ENCODE data around the gene LRRC4C. TPM values are rescaled to one million over a fixed set of nuclear protein-coding genes. Genes with fewer than 3 reads are reported as not detected.
"Not testable (repeated sequence)": the region's sequence is repeated elsewhere in the genome, so short reads cannot be mapped to it uniquely, and the experiment has no call there.

The LRRC4C gene
- total RNA-seq, 2 experiments from 2014 or later = not detected

DNA sequence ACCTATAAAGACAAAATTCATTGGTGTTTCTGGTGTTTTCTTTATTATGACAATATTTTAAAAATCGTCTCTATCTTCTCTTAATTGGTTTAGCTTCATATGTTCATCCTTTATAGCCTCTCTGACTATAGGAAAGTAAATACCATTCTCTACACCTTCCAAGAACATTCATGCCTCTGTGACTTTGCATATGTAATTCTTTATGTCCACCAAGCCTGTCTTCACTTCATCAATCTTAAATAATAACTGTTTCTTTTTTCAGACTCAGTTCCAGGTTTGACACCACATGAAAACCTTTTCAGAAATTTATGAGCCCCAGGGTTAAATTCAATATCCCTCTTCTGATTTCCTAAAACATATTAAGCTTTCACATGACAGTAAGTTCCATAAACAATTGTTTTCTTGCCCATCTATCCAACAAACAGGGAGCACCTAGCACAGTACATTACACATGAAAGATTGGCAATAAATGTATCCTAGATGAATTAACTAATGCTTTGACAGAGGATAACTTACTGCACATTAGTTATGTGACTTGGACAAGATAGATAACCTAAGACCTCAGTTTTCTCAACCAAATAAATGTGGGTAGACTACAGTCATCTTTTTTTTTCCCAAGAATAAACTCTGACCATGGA lies 886.1 kb downstream of the LRRC4C start:
- Mint-ChIP-seq H3K9me3 (ENCODE audit: low read depth) (peaks cover 6% of the 10 kb centered on the region), H3K27me3 (no peaks in the 10 kb centered on the region), H3K36me3 (no peaks in the 10 kb centered on the region), H3K4me1 (no peaks in the 10 kb centered on the region), H3K4me3 (no peak overlapping the region), H3K27ac (no peak overlapping the region)
- no peak for DNase-seq
- CTCF ChIA-PET = no interaction called here
- ATAC-seq = no peak

DNA sequence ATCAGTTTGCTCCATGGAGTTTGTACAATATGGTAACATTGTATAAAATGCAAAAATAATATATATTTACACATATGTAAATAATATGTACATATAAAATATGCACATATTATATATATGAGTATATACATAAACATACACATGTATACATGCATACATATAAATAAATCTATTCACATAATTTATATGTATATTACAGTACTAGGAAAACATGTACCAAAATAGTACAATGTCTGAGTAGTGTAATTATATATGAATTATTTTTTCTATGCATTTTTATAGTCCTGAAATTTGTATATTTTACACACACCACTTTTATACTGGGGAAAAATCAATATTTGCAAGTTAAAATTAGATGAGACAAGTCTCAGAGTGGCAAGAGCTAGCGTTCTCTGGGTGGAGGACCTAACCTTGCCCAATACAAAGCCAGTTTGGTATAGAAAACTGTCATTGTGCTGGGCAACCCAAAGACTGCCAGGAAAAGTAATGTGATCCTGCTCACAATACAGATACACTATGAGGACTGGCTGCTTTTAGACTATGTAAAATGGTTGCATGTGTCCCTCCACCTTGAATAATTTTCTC lies 889.4 kb downstream of the LRRC4C start:
- CTCF ChIA-PET = no interaction called here
- no peak overlapping the region for H3K27ac Mint-ChIP-seq
- H3K27me3 Mint-ChIP-seq = no peaks in the 10 kb centered on the region
- no peak overlapping the region for H3K4me3 Mint-ChIP-seq
- ATAC-seq (no peak), DNase-seq (no peak)
- peaks cover 5% of the 10 kb centered on the region for H3K9me3 Mint-ChIP-seq (ENCODE audit: low read depth)
- H3K36me3 Mint-ChIP-seq = no peaks in the 10 kb centered on the region
- H3K4me1 Mint-ChIP-seq = no peaks in the 10 kb centered on the region

- Mint-ChIP-seq H3K4me1 (no peaks in the 10 kb centered on the region), H3K27ac (no peak overlapping the region)
- no peak for ATAC-seq
These were observed 892.1 kb downstream of the LRRC4C start for GRCh38 chr11:40567392-40567791.

GRCh38 chr11:40544162-40544561 lies 915.3 kb downstream of the LRRC4C start:
- CTCF ChIA-PET = no interaction called here
- no peaks in the 10 kb centered on the region for H3K36me3 Mint-ChIP-seq
- peaks cover 15% of the 10 kb centered on the region for H3K9me3 Mint-ChIP-seq (ENCODE audit: low read depth)
- no peaks in the 10 kb centered on the region for H3K4me1 Mint-ChIP-seq
- no peaks in the 10 kb centered on the region for H3K27me3 Mint-ChIP-seq
- ATAC-seq (no peak), DNase-seq (no peak)
- no peak overlapping the region for H3K27ac Mint-ChIP-seq
- no peak overlapping the region for H3K4me3 Mint-ChIP-seq

More at GRCh38 chr11:40567392-40567791, 892.1 kb downstream of the LRRC4C start:
- no peaks in the 10 kb centered on the region for H3K36me3 Mint-ChIP-seq
- DNase-seq = no peak
- no peak overlapping the region for H3K4me3 Mint-ChIP-seq
- CTCF ChIA-PET = no interaction called here
- peaks cover 14% of the 10 kb centered on the region for H3K9me3 Mint-ChIP-seq (ENCODE audit: low read depth)
- no peaks in the 10 kb centered on the region for H3K27me3 Mint-ChIP-seq

GRCh38 chr11:40542821-40543220 lies 916.6 kb downstream of the LRRC4C start:
- ATAC-seq = no peak
- Mint-ChIP-seq H3K27ac (no peak overlapping the region), H3K27me3 (no peaks in the 10 kb centered on the region), H3K4me3 (no peak overlapping the region), H3K9me3 (ENCODE audit: low read depth) (peaks cover 16% of the 10 kb centered on the region), H3K36me3 (no peaks in the 10 kb centered on the region), H3K4me1 (no peaks in the 10 kb centered on the region)
- no peak for DNase-seq
- CTCF ChIA-PET = no interaction called here

GRCh38 chr11:40537734-40538133 lies 921.7 kb downstream of the LRRC4C start:
- H3K27ac Mint-ChIP-seq = no peak overlapping the region
- H3K4me1 Mint-ChIP-seq = no peaks in the 10 kb centered on the region

DNA sequence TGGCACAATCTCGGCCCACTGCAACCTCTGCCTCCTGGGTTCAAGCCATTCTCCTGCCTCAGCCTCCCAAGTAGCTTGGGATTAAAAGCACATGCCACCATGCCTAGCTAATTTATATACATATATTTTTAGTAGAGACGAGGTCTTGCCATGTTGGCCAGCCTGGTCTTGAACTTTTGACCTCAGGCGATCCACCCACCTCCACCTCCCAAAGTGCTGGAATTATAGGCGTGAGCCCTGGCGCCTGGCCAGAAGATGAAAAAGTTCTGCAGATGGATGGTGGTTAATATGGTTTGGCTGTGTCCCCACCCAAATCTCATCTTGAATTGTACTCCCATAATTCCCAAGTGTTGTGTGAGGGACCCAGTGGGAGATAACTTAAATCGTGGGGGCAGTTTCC lies 937.4 kb downstream of the LRRC4C start:
- DNase-seq, CTCF ChIA-PET, ATAC-seq, H3K4me3 Mint-ChIP-seq, H3K36me3 Mint-ChIP-seq, H3K27ac Mint-ChIP-seq, H3K4me1 Mint-ChIP-seq, H3K27me3 Mint-ChIP-seq: not testable (repeated sequence)
- H3K9me3 Mint-ChIP-seq (ENCODE audit: low read depth) = peaks cover 15% of the 10 kb centered on the region

More at GRCh38 chr11:40537734-40538133, 921.7 kb downstream of the LRRC4C start:
- Mint-ChIP-seq H3K9me3 (ENCODE audit: low read depth) (peaks cover 17% of the 10 kb centered on the region), H3K36me3 (no peaks in the 10 kb centered on the region), H3K4me3 (no peak overlapping the region), H3K27me3 (no peaks in the 10 kb centered on the region)
- CTCF ChIA-PET = no interaction called here
- no peak for DNase-seq
- ATAC-seq = no peak

DNA sequence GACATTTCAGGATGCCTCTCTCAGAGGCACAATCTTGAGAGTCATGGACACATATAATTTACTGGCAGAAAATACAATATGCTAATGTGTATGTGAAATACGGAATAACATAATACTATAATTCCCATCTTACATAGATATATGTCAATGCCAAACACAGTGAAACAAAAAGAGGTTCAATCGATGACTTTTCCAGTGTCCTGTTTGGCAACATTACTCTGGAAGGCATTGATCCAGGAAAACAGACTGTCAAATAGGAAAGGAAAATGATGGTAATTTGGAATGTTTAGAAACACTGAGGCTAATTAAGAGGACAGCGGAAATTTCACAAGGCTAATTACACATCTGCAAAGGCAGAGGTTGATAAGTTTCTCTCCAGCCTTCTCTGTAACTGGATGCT lies 942.3 kb downstream of the LRRC4C start:
- Mint-ChIP-seq H3K27me3 (no peaks in the 10 kb centered on the region), H3K27ac (no peak overlapping the region), H3K4me1 (no peaks in the 10 kb centered on the region), H3K4me3 (no peak overlapping the region), H3K9me3 (ENCODE audit: low read depth) (peaks cover 10% of the 10 kb centered on the region), H3K36me3 (no peaks in the 10 kb centered on the region)
- DNase-seq (no peak), ATAC-seq (no peak)
- CTCF ChIA-PET = no interaction called here

DNA sequence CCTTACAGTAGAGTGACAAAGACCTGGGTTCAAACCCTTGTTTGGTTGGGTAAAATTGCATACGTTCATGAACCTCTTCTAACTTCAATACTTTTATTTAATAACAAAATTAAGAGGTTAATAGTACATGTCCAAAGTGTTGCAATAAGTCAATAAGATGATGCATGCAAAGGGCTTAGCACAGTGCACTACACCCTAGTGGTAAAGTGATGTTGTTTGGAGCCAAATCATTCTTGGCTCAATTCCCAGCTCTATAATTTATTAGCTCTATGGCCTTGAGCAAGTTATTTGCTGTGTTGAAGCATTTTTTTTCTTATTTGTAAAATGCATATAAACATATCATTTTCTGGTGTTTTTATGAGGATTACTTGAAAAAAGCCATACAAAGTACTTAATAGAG lies 945.3 kb downstream of the LRRC4C start:
- Mint-ChIP-seq H3K9me3 (ENCODE audit: low read depth) (peaks cover 12% of the 10 kb centered on the region), H3K27me3 (no peaks in the 10 kb centered on the region), H3K27ac (no peak overlapping the region), H3K36me3 (no peaks in the 10 kb centered on the region), H3K4me1 (no peaks in the 10 kb centered on the region), H3K4me3 (no peak overlapping the region)
- ATAC-seq (no peak), DNase-seq (no peak)
- CTCF ChIA-PET = no interaction called here

GRCh38 chr11:40513281-40513680 lies 946.2 kb downstream of the LRRC4C start:
- no peak overlapping the region for H3K4me3 Mint-ChIP-seq
- ATAC-seq = no peak
- no peak for DNase-seq
- H3K9me3 Mint-ChIP-seq (ENCODE audit: low read depth) = peaks cover 12% of the 10 kb centered on the region
- H3K4me1 Mint-ChIP-seq = no peaks in the 10 kb centered on the region
- H3K27me3 Mint-ChIP-seq = no peaks in the 10 kb centered on the region
- CTCF ChIA-PET = no interaction called here
- no peaks in the 10 kb centered on the region for H3K36me3 Mint-ChIP-seq
- no peak overlapping the region for H3K27ac Mint-ChIP-seq

GRCh38 chr11:40508303-40508702 lies 951.1 kb downstream of the LRRC4C start:
- H3K27ac Mint-ChIP-seq = no peak overlapping the region
- no peaks in the 10 kb centered on the region for H3K27me3 Mint-ChIP-seq
- H3K4me3 Mint-ChIP-seq = no peak overlapping the region
- peaks cover 13% of the 10 kb centered on the region for H3K9me3 Mint-ChIP-seq (ENCODE audit: low read depth)
- ATAC-seq (no peak), DNase-seq (no peak)
- H3K36me3 Mint-ChIP-seq = no peaks in the 10 kb centered on the region
- CTCF ChIA-PET = no interaction called here
- H3K4me1 Mint-ChIP-seq = no peaks in the 10 kb centered on the region

GRCh38 chr11:40506226-40506625 lies 953.2 kb downstream of the LRRC4C start:
- Mint-ChIP-seq H3K4me3 (no peak overlapping the region), H3K4me1 (no peaks in the 10 kb centered on the region), H3K9me3 (ENCODE audit: low read depth) (peaks cover 10% of the 10 kb centered on the region), H3K36me3 (no peaks in the 10 kb centered on the region), H3K27me3 (no peaks in the 10 kb centered on the region), H3K27ac (no peak overlapping the region)
- CTCF ChIA-PET = no interaction called here
- ATAC-seq (no peak), DNase-seq (no peak)

DNA sequence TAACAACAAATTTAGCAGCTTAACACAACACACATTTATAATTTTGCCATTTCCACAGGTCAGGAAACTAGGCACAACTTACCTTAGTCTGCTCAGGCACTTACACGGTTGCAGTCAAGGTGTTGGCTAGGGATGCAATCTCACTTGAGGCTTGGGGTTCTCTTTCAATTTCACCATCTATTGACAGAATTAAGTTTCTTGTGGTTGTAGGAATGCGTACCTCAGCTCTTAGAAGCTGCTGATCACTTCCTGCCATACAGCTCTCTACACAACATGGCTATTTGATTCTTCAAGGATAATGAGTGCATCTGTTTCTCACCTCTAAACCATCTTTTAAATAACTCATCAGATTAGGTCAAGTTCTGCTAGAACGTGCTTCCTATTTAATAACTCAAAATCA lies 968.1 kb downstream of the LRRC4C start:
- ATAC-seq (no peak), DNase-seq (no peak)
- no peaks in the 10 kb centered on the region for H3K27me3 Mint-ChIP-seq
- CTCF ChIA-PET = no interaction called here
- no peak overlapping the region for H3K27ac Mint-ChIP-seq
- no peaks in the 10 kb centered on the region for H3K36me3 Mint-ChIP-seq
- no peaks in the 10 kb centered on the region for H3K4me1 Mint-ChIP-seq
- H3K9me3 Mint-ChIP-seq (ENCODE audit: low read depth) = peaks cover 14% of the 10 kb centered on the region
- no peak overlapping the region for H3K4me3 Mint-ChIP-seq

GRCh38 chr11:40467771-40468170 lies 991.7 kb downstream of the LRRC4C start:
- Mint-ChIP-seq H3K9me3 (ENCODE audit: low read depth) (peaks cover 6% of the 10 kb centered on the region), H3K4me1 (no peaks in the 10 kb centered on the region), H3K27me3 (no peaks in the 10 kb centered on the region), H3K27ac (no peak overlapping the region), H3K36me3 (no peaks in the 10 kb centered on the region), H3K4me3 (no peak overlapping the region)
- no peak for DNase-seq
- ATAC-seq = no peak
- CTCF ChIA-PET = no interaction called here

GRCh38 chr11:40445391-40445790 lies 1014.1 kb downstream of the LRRC4C start:
- no peaks in the 10 kb centered on the region for H3K27me3 Mint-ChIP-seq
- DNase-seq = no peak
- H3K9me3 Mint-ChIP-seq (ENCODE audit: low read depth) = peaks cover 6% of the 10 kb centered on the region
- H3K36me3 Mint-ChIP-seq = no peaks in the 10 kb centered on the region
- CTCF ChIA-PET = no interaction called here
- H3K27ac Mint-ChIP-seq = no peak overlapping the region
- H3K4me1 Mint-ChIP-seq = no peaks in the 10 kb centered on the region
- H3K4me3 Mint-ChIP-seq = no peak overlapping the region
- ATAC-seq = no peak
